ENCODE results near the gene C20orf141.
"Not testable (repeated sequence)": the region's sequence is repeated elsewhere in the genome, so short reads cannot be mapped to it uniquely, and the experiment has no call there.

C20orf141 gene

GRCh38 chr20:2814587-2815051 is at the start of gene C20orf141:
Gene C20orf141, plus strand, starts transcription at chr20:2814987. Its CDS starts 198 bp downstream, at chr20:2815185.
- H3K36me3 ChIP-seq (ENCODE audit: control insufficient read depth, insufficient read depth, low read length) = no peaks in the 10 kb centered on the region
- no peak within 1 kb of the TSS for H3K27ac ChIP-seq (ENCODE audit: low read depth, low read length)
- H3K27me3 ChIP-seq (ENCODE audit: control insufficient read depth, insufficient read depth, low read length) = peaks cover 3% of the 10 kb centered on the region
- H3K4me1 ChIP-seq (ENCODE audit: control insufficient read depth, insufficient read depth, low read length) = no peaks in the 10 kb centered on the region
- H3K9ac ChIP-seq (ENCODE audit: low read length) = no peak within 1 kb of the TSS
- H3K4me3 ChIP-seq (ENCODE audit: low read length) = no peak within 1 kb of the TSS

- Histone ChIP-seq H3K36me3 (ENCODE audit: control insufficient read depth, insufficient read depth, low read length) (no peaks in the 10 kb centered on the region), H3K4me1 (ENCODE audit: control insufficient read depth, insufficient read depth, low read length) (peaks cover 2% of the 10 kb centered on the region), H3K27ac (ENCODE audit: low read depth, low read length) (no peak overlapping the region), H3K9ac (ENCODE audit: low read length) (no peak overlapping the region), H3K4me3 (ENCODE audit: low read length) (no peak overlapping the region), H3K27me3 (ENCODE audit: control insufficient read depth, insufficient read depth, low read length) (peaks cover 3% of the 10 kb centered on the region)
Observed at GRCh38 chr20:2767768-2768631, 46.8 kb upstream of the C20orf141 start.

- Histone ChIP-seq H3K36me3 (ENCODE audit: control insufficient read depth, insufficient read depth, low read length) (no peaks in the 10 kb centered on the region), H3K9ac (ENCODE audit: low read length) (no peak overlapping the region), H3K4me3 (ENCODE audit: low read length) (no peak overlapping the region), H3K27ac (ENCODE audit: low read depth, low read length) (no peak overlapping the region), H3K27me3 (ENCODE audit: control insufficient read depth, insufficient read depth, low read length) (peaks cover 3% of the 10 kb centered on the region), H3K4me1 (ENCODE audit: control insufficient read depth, insufficient read depth, low read length) (peaks cover 2% of the 10 kb centered on the region)
Observed at GRCh38 chr20:2768632-2769015, 46.2 kb upstream of the C20orf141 start.

- not testable (repeated sequence) for H3K4me1 ChIP-seq (ENCODE audit: control insufficient read depth, insufficient read depth, low read length); H3K9ac ChIP-seq (ENCODE audit: low read length); H3K4me3 ChIP-seq (ENCODE audit: low read length); H3K27me3 ChIP-seq (ENCODE audit: control insufficient read depth, insufficient read depth, low read length); H3K27ac ChIP-seq (ENCODE audit: low read depth, low read length); H3K36me3 ChIP-seq (ENCODE audit: control insufficient read depth, insufficient read depth, low read length)
Observed at GRCh38 chr20:2770091-2770490, 44.7 kb upstream of the C20orf141 start.

- H3K4me3 ChIP-seq (ENCODE audit: low read length) = no peak overlapping the region
- H3K9ac ChIP-seq (ENCODE audit: low read length) = no peak overlapping the region
- H3K27me3 ChIP-seq (ENCODE audit: control insufficient read depth, insufficient read depth, low read length) = peaks cover 3% of the 10 kb centered on the region
- no peaks in the 10 kb centered on the region for H3K36me3 ChIP-seq (ENCODE audit: control insufficient read depth, insufficient read depth, low read length)
- H3K27ac ChIP-seq (ENCODE audit: low read depth, low read length) = no peak overlapping the region
- H3K4me1 ChIP-seq (ENCODE audit: control insufficient read depth, insufficient read depth, low read length) = peaks cover 2% of the 10 kb centered on the region
Observed at GRCh38 chr20:2771631-2772080, 43.1 kb upstream of the C20orf141 start.

GRCh38 chr20:2773812-2774211 is 41.0 kb upstream of the C20orf141 start:
- H3K9ac ChIP-seq (ENCODE audit: low read length) = no peak overlapping the region
- no peaks in the 10 kb centered on the region for H3K4me1 ChIP-seq (ENCODE audit: control insufficient read depth, insufficient read depth, low read length)
- peaks cover 3% of the 10 kb centered on the region for H3K27me3 ChIP-seq (ENCODE audit: control insufficient read depth, insufficient read depth, low read length)
- no peak overlapping the region for H3K4me3 ChIP-seq (ENCODE audit: low read length)
- H3K36me3 ChIP-seq (ENCODE audit: control insufficient read depth, insufficient read depth, low read length) = no peaks in the 10 kb centered on the region
- no peak overlapping the region for H3K27ac ChIP-seq (ENCODE audit: low read depth, low read length)

GRCh38 chr20:2775139-2775538 is 39.6 kb upstream of the C20orf141 start:
- Histone ChIP-seq H3K27me3 (ENCODE audit: control insufficient read depth, insufficient read depth, low read length) (no peaks in the 10 kb centered on the region), H3K36me3 (ENCODE audit: control insufficient read depth, insufficient read depth, low read length) (no peaks in the 10 kb centered on the region), H3K4me1 (ENCODE audit: control insufficient read depth, insufficient read depth, low read length) (no peaks in the 10 kb centered on the region), H3K4me3 (ENCODE audit: low read length) (no peak overlapping the region), H3K27ac (ENCODE audit: low read depth, low read length) (no peak overlapping the region), H3K9ac (ENCODE audit: low read length) (no peak overlapping the region)

- Histone ChIP-seq H3K9ac (ENCODE audit: low read length) (no peak overlapping the region), H3K4me3 (ENCODE audit: low read length) (no peak overlapping the region), H3K4me1 (ENCODE audit: control insufficient read depth, insufficient read depth, low read length) (no peaks in the 10 kb centered on the region), H3K27me3 (ENCODE audit: control insufficient read depth, insufficient read depth, low read length) (no peaks in the 10 kb centered on the region), H3K36me3 (ENCODE audit: control insufficient read depth, insufficient read depth, low read length) (no peaks in the 10 kb centered on the region), H3K27ac (ENCODE audit: low read depth, low read length) (no peak overlapping the region)
Observed at GRCh38 chr20:2778602-2779321, 36.0 kb upstream of the C20orf141 start.

GRCh38 chr20:2780948-2781347 is 33.8 kb upstream of the C20orf141 start:
- H3K4me1 ChIP-seq (ENCODE audit: control insufficient read depth, insufficient read depth, low read length) = no peaks in the 10 kb centered on the region
- no peak overlapping the region for H3K9ac ChIP-seq (ENCODE audit: low read length)
- H3K27me3 ChIP-seq (ENCODE audit: control insufficient read depth, insufficient read depth, low read length) = no peaks in the 10 kb centered on the region
- H3K36me3 ChIP-seq (ENCODE audit: control insufficient read depth, insufficient read depth, low read length) = no peaks in the 10 kb centered on the region
- H3K4me3 ChIP-seq (ENCODE audit: low read length) = no peak overlapping the region
- no peak overlapping the region for H3K27ac ChIP-seq (ENCODE audit: low read depth, low read length)

GRCh38 chr20:2783908-2784566 is 30.8 kb upstream of the C20orf141 start:
- H3K36me3 ChIP-seq (ENCODE audit: control insufficient read depth, insufficient read depth, low read length) = no peaks in the 10 kb centered on the region

GRCh38 chr20:2793471-2793870 is 21.3 kb upstream of the C20orf141 start:
- Histone ChIP-seq H3K27me3 (ENCODE audit: control insufficient read depth, insufficient read depth, low read length) (no peaks in the 10 kb centered on the region), H3K36me3 (ENCODE audit: control insufficient read depth, insufficient read depth, low read length) (no peaks in the 10 kb centered on the region), H3K9ac (ENCODE audit: low read length) (no peak overlapping the region), H3K4me1 (ENCODE audit: control insufficient read depth, insufficient read depth, low read length) (no peaks in the 10 kb centered on the region), H3K27ac (ENCODE audit: low read depth, low read length) (no peak overlapping the region), H3K4me3 (ENCODE audit: low read length) (no peak overlapping the region)

More at GRCh38 chr20:2783908-2784566, 30.8 kb upstream of the C20orf141 start:
- Histone ChIP-seq H3K27me3 (ENCODE audit: control insufficient read depth, insufficient read depth, low read length) (no peaks in the 10 kb centered on the region), H3K4me3 (ENCODE audit: low read length) (no peak overlapping the region), H3K27ac (ENCODE audit: low read depth, low read length) (no peak overlapping the region), H3K4me1 (ENCODE audit: control insufficient read depth, insufficient read depth, low read length) (no peaks in the 10 kb centered on the region), H3K9ac (ENCODE audit: low read length) (no peak overlapping the region)

GRCh38 chr20:2794202-2794748 is 20.5 kb upstream of the C20orf141 start:
- Histone ChIP-seq H3K36me3 (ENCODE audit: control insufficient read depth, insufficient read depth, low read length) (no peaks in the 10 kb centered on the region), H3K4me1 (ENCODE audit: control insufficient read depth, insufficient read depth, low read length) (no peaks in the 10 kb centered on the region), H3K27me3 (ENCODE audit: control insufficient read depth, insufficient read depth, low read length) (no peaks in the 10 kb centered on the region), H3K9ac (ENCODE audit: low read length) (no peak overlapping the region), H3K27ac (ENCODE audit: low read depth, low read length) (no peak overlapping the region), H3K4me3 (ENCODE audit: low read length) (no peak overlapping the region)
